ENCODE results near the gene ADNP2.

ADNP2 gene

GRCh38 chr18:80185545-80185944 is 76.5 kb downstream of the ADNP2 start:
- Histone ChIP-seq H3K9me3 (ENCODE audit: control insufficient read depth in 5 of 5, low read length in 5 of 5) (no peaks in the 10 kb centered on the region), H3K4me3 (ENCODE audit: low read depth in 1 of 5, low read length in 5 of 5) (no peak overlapping the region), H3K9ac (ENCODE audit: low read length in 5 of 5) (no peak overlapping the region), H3K4me1 (ENCODE audit: control insufficient read depth in 5 of 5, insufficient read depth in 5 of 5, low read length in 5 of 5) (no peaks in the 10 kb centered on the region), H3K27me3 (ENCODE audit: control insufficient read depth in 5 of 5, insufficient read depth in 4 of 5, low read length in 5 of 5) (peaks cover 0 to 10% (median 0%) of the 10 kb centered on the region in 5 donors), H3K27ac (ENCODE audit: low read depth, low read length) (no peak overlapping the region), H3K36me3 (ENCODE audit: control insufficient read depth in 5 of 5, insufficient read depth in 5 of 5, low read length in 5 of 5) (no peaks in the 10 kb centered on the region)

GRCh38 chr18:80187956-80188642 is 79.0 kb downstream of the ADNP2 start:
- no peak overlapping the region for H3K9ac ChIP-seq (ENCODE audit: low read length in 5 of 5)
- no peak overlapping the region for H3K4me3 ChIP-seq (ENCODE audit: low read depth in 1 of 5, low read length in 5 of 5)

GRCh38 chr18:80188643-80189530 is 79.8 kb downstream of the ADNP2 start:
- no peaks in the 10 kb centered on the region for H3K9me3 ChIP-seq (ENCODE audit: control insufficient read depth in 5 of 5, low read length in 5 of 5)
- H3K4me3 ChIP-seq (ENCODE audit: low read depth in 1 of 5, low read length in 5 of 5) = no peak overlapping the region
- no peak overlapping the region for H3K9ac ChIP-seq (ENCODE audit: low read length in 5 of 5)
- H3K27me3 ChIP-seq (ENCODE audit: control insufficient read depth in 5 of 5, insufficient read depth in 4 of 5, low read length in 5 of 5) = peaks cover 0 to 6% (median 0%) of the 10 kb centered on the region in 5 donors
- peaks cover 0 to 3% (median 0%) of the 10 kb centered on the region in 5 donors for H3K4me1 ChIP-seq (ENCODE audit: control insufficient read depth in 5 of 5, insufficient read depth in 5 of 5, low read length in 5 of 5)
- H3K27ac ChIP-seq (ENCODE audit: low read depth, low read length) = no peak overlapping the region
- no peaks in the 10 kb centered on the region for H3K36me3 ChIP-seq (ENCODE audit: control insufficient read depth in 5 of 5, insufficient read depth in 5 of 5, low read length in 5 of 5)

More at GRCh38 chr18:80187956-80188642, 79.0 kb downstream of the ADNP2 start:
- Histone ChIP-seq H3K27ac (ENCODE audit: low read depth, low read length) (no peak overlapping the region), H3K9me3 (ENCODE audit: control insufficient read depth in 5 of 5, low read length in 5 of 5) (no peaks in the 10 kb centered on the region), H3K27me3 (ENCODE audit: control insufficient read depth in 5 of 5, insufficient read depth in 4 of 5, low read length in 5 of 5) (peaks cover 0 to 6% (median 0%) of the 10 kb centered on the region in 5 donors), H3K4me1 (ENCODE audit: control insufficient read depth in 5 of 5, insufficient read depth in 5 of 5, low read length in 5 of 5) (no peaks in the 10 kb centered on the region), H3K36me3 (ENCODE audit: control insufficient read depth in 5 of 5, insufficient read depth in 5 of 5, low read length in 5 of 5) (no peaks in the 10 kb centered on the region)

GRCh38 chr18:80189531-80189865 is 80.4 kb downstream of the ADNP2 start:
- peaks cover 0 to 6% (median 1%) of the 10 kb centered on the region in 5 donors for H3K27me3 ChIP-seq (ENCODE audit: control insufficient read depth in 5 of 5, insufficient read depth in 4 of 5, low read length in 5 of 5)
- H3K9me3 ChIP-seq (ENCODE audit: control insufficient read depth in 5 of 5, low read length in 5 of 5) = no peaks in the 10 kb centered on the region
- H3K27ac ChIP-seq (ENCODE audit: low read depth, low read length) = no peak overlapping the region
- H3K36me3 ChIP-seq (ENCODE audit: control insufficient read depth in 5 of 5, insufficient read depth in 5 of 5, low read length in 5 of 5) = no peaks in the 10 kb centered on the region
- H3K4me3 ChIP-seq (ENCODE audit: low read depth in 1 of 5, low read length in 5 of 5) = no peak overlapping the region
- H3K4me1 ChIP-seq (ENCODE audit: control insufficient read depth in 5 of 5, insufficient read depth in 5 of 5, low read length in 5 of 5) = peaks cover 0 to 3% (median 0%) of the 10 kb centered on the region in 5 donors
- H3K9ac ChIP-seq (ENCODE audit: low read length in 5 of 5) = no peak overlapping the region

All from subcutaneous abdominal adipose tissue (tissue), 5 donors.